GM21723 (cell line): ENCODE measurements around the gene RYR2.
"Not testable (repeated sequence)": the region's sequence is repeated elsewhere in the genome, so short reads cannot be mapped to it uniquely, and the experiment has no call there.

ENCODE experiments used
- ATAC-seq: cut with Tn5 transposase; IDR thresholded peaks from one replicate; pipeline ENCODE4 v1.9.1; 2021; ENCODE audit warnings: mild to moderate bottlenecking, moderate library complexity; ENCODE audit not compliant: unreplicated experiment

RYR2 gene

DNA sequence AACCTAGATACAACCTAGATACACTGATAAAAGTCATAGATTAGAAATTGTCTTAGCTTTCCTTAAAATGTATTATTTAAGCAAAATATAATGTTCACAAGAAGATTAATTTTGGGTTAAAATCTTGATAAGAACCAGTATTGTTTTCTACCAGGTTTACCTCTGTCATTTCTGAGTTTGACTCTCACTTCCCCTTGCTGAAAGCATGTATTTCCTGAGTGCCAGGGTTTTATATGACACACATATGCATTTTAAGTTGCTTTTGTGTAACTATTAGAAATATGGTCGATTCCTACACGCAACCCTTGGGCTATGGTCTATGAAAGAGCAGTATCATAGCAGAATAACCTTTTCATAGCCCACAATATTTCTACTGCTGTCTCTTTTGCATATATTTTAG lies 497.1 kb downstream of the RYR2 start:
- no peak for ATAC-seq

DNA sequence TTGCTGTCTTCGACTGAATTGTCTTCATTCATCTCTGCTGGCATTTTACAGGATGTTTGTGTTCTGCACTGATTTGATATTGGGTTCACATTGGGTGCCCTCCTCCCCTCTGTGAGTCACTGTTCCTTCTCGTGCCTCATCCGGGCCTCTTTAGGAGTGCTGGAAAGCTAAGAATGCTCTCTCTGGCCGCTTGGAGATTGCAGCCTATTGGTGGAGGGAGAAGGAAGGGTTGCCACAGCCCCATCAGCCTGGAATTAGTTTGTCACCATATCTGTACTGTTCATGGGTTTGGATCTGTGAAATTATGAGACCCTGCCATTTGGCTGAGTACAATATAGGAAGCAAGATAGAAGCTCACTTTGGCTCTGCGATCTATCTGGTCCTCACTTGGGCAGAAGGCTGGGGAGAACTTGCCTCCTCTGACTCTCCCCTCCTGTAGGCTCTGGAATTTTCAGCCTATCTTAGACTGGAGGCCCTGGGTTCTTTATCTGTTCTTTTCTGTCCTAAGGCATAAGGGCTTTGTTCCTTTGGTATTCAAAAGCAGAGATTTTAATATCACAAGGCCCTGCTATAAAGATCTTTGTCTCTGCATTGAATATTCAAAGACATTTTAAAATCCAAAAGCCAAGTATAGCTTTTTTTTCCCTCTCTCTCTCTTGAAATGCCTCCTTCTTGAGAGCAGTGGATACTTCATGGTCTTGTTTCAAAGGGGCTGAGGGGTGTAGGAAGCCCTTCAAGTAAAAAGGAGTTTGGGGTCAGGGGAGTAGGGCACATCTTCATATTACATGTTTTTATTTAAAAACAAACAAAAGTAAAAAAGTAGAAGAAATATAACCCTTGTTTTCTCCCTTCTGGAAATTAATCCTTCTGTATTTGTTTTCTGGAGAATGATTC lies 500.8 kb downstream of the RYR2 start:
- no peak for ATAC-seq

DNA sequence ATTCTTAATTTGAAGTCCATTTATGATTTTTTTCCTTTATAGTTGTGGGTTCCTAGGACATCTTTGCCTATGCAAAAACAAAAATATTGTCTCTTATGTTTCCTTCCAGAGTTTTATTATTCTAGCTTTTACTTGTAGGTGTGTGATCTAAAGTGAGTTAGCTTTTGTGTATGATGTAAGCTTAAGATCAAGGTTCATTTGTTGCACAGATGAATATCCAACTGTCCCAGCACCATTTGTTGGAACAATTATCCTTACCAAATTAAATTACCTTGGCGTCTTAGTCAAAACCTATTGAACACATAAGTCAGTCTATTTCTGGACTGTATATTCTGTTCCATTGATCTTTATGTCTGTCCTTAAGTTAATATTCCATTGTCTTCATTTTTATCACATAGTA lies 511.1 kb downstream of the RYR2 start:
- no peak for ATAC-seq

- no peak for ATAC-seq
Measured at GRCh38 chr1:237556911-237557310, 514.9 kb downstream of the RYR2 start.

DNA sequence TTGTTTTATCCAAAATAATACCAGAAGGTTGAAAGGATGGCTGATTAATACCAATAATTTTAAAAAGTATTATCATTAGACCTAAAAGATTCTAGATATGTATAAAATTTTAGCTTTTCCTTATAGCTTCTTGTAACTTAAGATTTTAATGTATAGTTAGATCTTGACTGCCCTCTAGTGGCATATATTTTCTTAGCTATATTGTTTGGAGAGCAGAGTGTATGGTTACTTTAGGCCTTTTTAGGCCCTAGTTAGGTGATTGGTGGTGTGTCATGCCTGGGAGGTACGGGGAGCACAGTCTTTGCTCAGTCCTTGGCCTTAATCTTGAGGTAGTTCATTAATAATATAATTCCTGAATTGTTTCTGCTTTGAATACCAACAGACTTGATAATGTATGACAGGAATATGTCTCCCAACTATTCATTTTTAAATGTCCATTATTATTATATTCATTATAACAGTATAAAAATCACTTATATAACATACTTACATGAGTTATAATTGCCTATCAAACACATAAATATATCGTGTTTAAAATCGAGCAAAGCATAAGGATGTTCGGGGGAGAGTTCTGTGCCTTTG lies 520.3 kb downstream of the RYR2 start:
- ATAC-seq, result peak; percentile 85

GRCh38 chr1:237565236-237565635 lies 523.3 kb downstream of the RYR2 start:
- ATAC-seq, result no peak

- ATAC-seq, result no peak
Measured at GRCh38 chr1:237566581-237566980, 524.6 kb downstream of the RYR2 start.

DNA sequence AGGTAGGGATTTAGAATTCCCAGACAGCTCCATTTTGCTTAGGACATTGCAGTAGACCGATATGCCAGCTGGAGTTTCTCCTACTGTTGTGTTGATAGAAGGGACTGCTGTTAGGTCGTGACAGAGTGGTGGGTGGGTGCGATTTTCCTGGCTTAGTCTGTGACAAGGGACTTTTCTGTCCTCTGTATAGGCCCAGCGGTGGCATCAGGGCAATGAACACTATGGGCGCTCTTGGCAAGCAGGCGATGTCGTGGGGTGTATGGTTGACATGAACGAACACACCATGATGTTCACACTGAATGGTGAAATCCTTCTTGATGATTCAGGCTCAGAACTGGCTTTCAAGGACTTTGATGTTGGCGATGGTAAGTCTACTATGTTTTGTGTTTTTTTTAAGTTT lies 527.0 kb downstream of the RYR2 start:
- no peak for ATAC-seq

GRCh38 chr1:237570530-237570929 lies 528.5 kb downstream of the RYR2 start:
- ATAC-seq, result no peak

GRCh38 chr1:237574536-237574935 lies 532.6 kb downstream of the RYR2 start:
- ATAC-seq, result no peak

- no peak for ATAC-seq
Measured at GRCh38 chr1:237578540-237578939, 536.6 kb downstream of the RYR2 start.

GRCh38 chr1:237580726-237581125 lies 538.7 kb downstream of the RYR2 start:
- ATAC-seq, result no peak

GRCh38 chr1:237583270-237583669 lies 541.3 kb downstream of the RYR2 start:
- no peak for ATAC-seq

DNA sequence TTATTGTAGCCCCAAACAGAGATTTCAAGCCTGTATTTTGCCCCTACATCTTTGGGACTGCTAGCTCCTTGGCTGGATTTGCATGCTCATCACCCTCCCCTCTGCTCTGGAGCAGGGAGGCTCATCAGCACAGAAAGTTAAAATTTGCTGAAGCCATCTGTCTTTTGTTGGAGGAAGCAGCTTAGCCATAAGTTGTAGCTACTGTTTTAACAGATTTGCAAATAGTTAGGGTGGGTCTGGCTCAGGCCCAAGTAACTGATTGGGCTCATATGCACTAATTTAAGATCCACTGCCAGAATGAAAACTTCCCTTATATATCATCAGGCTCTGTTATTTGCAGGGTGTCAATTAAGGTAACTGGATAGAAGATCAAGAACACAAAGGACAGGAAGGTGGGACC lies 541.8 kb downstream of the RYR2 start:
- no peak for ATAC-seq

GRCh38 chr1:237590386-237590785 lies 548.4 kb downstream of the RYR2 start:
- no peak for ATAC-seq

GRCh38 chr1:237591353-237591752 lies 549.4 kb downstream of the RYR2 start:
- ATAC-seq, result no peak

GRCh38 chr1:237603036-237603568 lies 561.1 kb downstream of the RYR2 start:
- not testable (repeated sequence) for ATAC-seq

- ATAC-seq, result no peak
Measured at GRCh38 chr1:237608433-237608832, 566.4 kb downstream of the RYR2 start.

DNA sequence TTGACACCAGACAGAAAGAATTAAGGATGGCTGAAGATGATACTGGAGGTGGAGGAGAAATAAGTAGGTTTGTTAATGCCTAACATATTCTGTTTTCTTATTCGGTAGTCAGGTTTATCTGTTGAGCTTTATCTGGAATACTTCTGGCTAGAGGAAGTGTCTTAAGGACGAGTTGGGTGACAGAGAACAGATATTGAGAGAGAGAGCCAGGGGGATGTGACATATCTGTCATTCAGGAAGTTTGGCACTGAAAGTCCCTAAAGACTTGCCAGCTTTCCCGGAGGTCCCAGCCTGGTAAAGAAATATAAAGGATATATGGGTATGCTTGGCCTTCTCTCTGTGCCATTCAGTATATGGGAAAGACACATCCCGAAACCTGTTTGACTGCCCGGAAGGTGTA lies 568.2 kb downstream of the RYR2 start:
- ATAC-seq, result no peak

- ATAC-seq, result no peak
Measured at GRCh38 chr1:237613984-237614383, 572.0 kb downstream of the RYR2 start.

GRCh38 chr1:237619553-237619952 lies 577.6 kb downstream of the RYR2 start:
- ATAC-seq, result no peak

DNA sequence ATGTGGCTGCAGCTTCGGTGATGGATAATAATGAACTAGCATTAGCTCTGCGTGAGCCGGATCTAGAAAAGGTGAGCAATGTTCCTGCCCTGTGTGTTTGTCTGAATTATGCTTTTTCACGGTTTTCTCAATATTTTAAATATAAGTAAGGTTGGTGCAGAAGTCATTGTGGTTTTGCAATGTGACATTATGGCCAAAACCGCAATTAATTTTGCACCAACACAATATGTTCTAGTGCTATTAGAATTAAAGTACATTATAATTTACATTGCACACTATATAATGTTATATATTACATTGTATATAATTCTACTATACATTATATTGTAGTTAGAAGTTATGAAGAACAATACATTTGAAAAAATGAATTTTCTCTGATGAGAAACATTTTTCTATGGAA lies 592.9 kb downstream of the RYR2 start:
- ATAC-seq, result no peak
